ENCODE measurements around the gene HMGN4. TPM values are rescaled to one million over a fixed set of nuclear protein-coding genes. Genes with fewer than 3 reads are reported as not detected.

The HMGN4 gene
- total RNA-seq, 1 experiment from 2014 or later, result 29.6 TPM

GRCh38 chr6:26524722-26525370, 13.3 kb upstream of the HMGN4 start:
- H3K36me3 Mint-ChIP-seq (ENCODE audit: insufficient read depth, unreplicated experiment), result peaks cover 22% of the 10 kb centered on the region
- ChIA-PET POLR2A (interaction anchor here (0.6 kb wide), 1 partner anchor 569 kb away, joined by 3 read pairs; no protein-coding TSS in a partner anchor), CTCF (no interaction called here)
- H3K4me1 ChIP-seq, result peaks cover 6% of the 10 kb centered on the region
- intact Hi-C loops (cut with micrococcal nuclease; ENCODE audit: unreplicated experiment), result loop anchor here (5.0 kb wide), 1 partner anchor 42 kb away; no protein-coding TSS in a partner anchor
- H3K27ac Mint-ChIP-seq (ENCODE audit: unreplicated experiment), result no peak overlapping the region
- no peaks in the 10 kb centered on the region for H3K9me3 ChIP-seq
- TF ChIP-seq CTCF (IDR thresholded peaks at IDR 0.05; ENCODE audit: insufficient read depth in 1 of 2, low read depth in 1 of 2, low read length in 1 of 2, severe bottlenecking in 1 of 2, unreplicated experiment in 1 of 2), result no peak
- H3K4me1 Mint-ChIP-seq (ENCODE audit: low read depth, unreplicated experiment), result peaks cover 28% of the 10 kb centered on the region
- H3K4me3 ChIP-seq (ENCODE audit: low read depth, low read length), result no peak overlapping the region
- H3K36me3 ChIP-seq (ENCODE audit: control insufficient read depth, insufficient read depth, low read length), result no peaks in the 10 kb centered on the region
- H3K27me3 ChIP-seq (replicated peaks; ENCODE audit: control insufficient read depth, insufficient read depth, low read length), result no peaks in the 10 kb centered on the region
- peaks cover 3% of the 10 kb centered on the region for H3K27me3 Mint-ChIP-seq (ENCODE audit: insufficient read depth, unreplicated experiment)
- BruUV-seq (replicated peaks), result no TSS peak
- no peaks in the 10 kb centered on the region for H3K9me3 Mint-ChIP-seq (ENCODE audit: unreplicated experiment)
- H3K4me3 Mint-ChIP-seq (ENCODE audit: unreplicated experiment), result no peak overlapping the region
- no peak for DNase-seq

GRCh38 chr6:26525838-26526237, 12.3 kb upstream of the HMGN4 start:
- CTCF ChIA-PET, result no interaction called here
- BruUV-seq (replicated peaks), result no TSS peak

GRCh38 chr6:26526928-26527327, 11.2 kb upstream of the HMGN4 start:
- Mint-ChIP-seq H3K9me3 (ENCODE audit: unreplicated experiment) (no peaks in the 10 kb centered on the region), H3K4me3 (ENCODE audit: unreplicated experiment) (no peak overlapping the region), H3K27me3 (ENCODE audit: insufficient read depth, unreplicated experiment) (no peaks in the 10 kb centered on the region), H3K27ac (ENCODE audit: unreplicated experiment) (no peak overlapping the region), H3K4me1 (ENCODE audit: low read depth, unreplicated experiment) (peaks cover 27% of the 10 kb centered on the region), H3K36me3 (ENCODE audit: insufficient read depth, unreplicated experiment) (peaks cover 2% of the 10 kb centered on the region)
- ChIA-PET POLR2A (interaction anchor here (0.6 kb wide), 1 partner anchor 610 kb away, joined by 3 read pairs; no protein-coding TSS in a partner anchor), CTCF (no interaction called here)
- intact Hi-C loops (cut with micrococcal nuclease; ENCODE audit: unreplicated experiment), result no loop called here
- no peaks in the 10 kb centered on the region; the same call in 1 of the 2 replicates for H3K4me1 ChIP-seq
- no peak for DNase-seq
- TF ChIP-seq CTCF (IDR thresholded peaks at IDR 0.05; ENCODE audit: insufficient read depth in 1 of 2, low read depth in 1 of 2, low read length in 1 of 2, severe bottlenecking in 1 of 2, unreplicated experiment in 1 of 2), result no peak
- H3K36me3 ChIP-seq (ENCODE audit: control insufficient read depth, insufficient read depth, low read length), result no peaks in the 10 kb centered on the region
- H3K4me3 ChIP-seq (ENCODE audit: low read depth, low read length), result no peak overlapping the region
- no peaks in the 10 kb centered on the region for H3K9me3 ChIP-seq
- H3K27me3 ChIP-seq (replicated peaks; ENCODE audit: control insufficient read depth, insufficient read depth, low read length), result no peaks in the 10 kb centered on the region
- no TSS peak for BruUV-seq (replicated peaks)

More at GRCh38 chr6:26525838-26526237, 12.3 kb upstream of the HMGN4 start:
- H3K4me3 ChIP-seq (ENCODE audit: low read depth, low read length), result no peak overlapping the region
- intact Hi-C loops (cut with micrococcal nuclease; ENCODE audit: unreplicated experiment), result no loop called here
- peaks cover 13% of the 10 kb centered on the region for H3K36me3 Mint-ChIP-seq (ENCODE audit: insufficient read depth, unreplicated experiment)
- peaks cover 28% of the 10 kb centered on the region for H3K4me1 Mint-ChIP-seq (ENCODE audit: low read depth, unreplicated experiment)
- POLR2A ChIA-PET, result no interaction called here
- H3K9me3 Mint-ChIP-seq (ENCODE audit: unreplicated experiment), result no peaks in the 10 kb centered on the region
- no peaks in the 10 kb centered on the region; the same call in 1 of the 2 replicates for H3K4me1 ChIP-seq
- no peaks in the 10 kb centered on the region for H3K9me3 ChIP-seq
- peaks cover 3% of the 10 kb centered on the region for H3K27me3 Mint-ChIP-seq (ENCODE audit: insufficient read depth, unreplicated experiment)
- H3K27me3 ChIP-seq (replicated peaks; ENCODE audit: control insufficient read depth, insufficient read depth, low read length), result no peaks in the 10 kb centered on the region
- H3K27ac Mint-ChIP-seq (ENCODE audit: unreplicated experiment), result no peak overlapping the region
- no peak overlapping the region for H3K4me3 Mint-ChIP-seq (ENCODE audit: unreplicated experiment)
- no peak for TF ChIP-seq CTCF (IDR thresholded peaks at IDR 0.05; ENCODE audit: insufficient read depth in 1 of 2, low read depth in 1 of 2, low read length in 1 of 2, severe bottlenecking in 1 of 2, unreplicated experiment in 1 of 2)
- no peak for DNase-seq
- H3K36me3 ChIP-seq (ENCODE audit: control insufficient read depth, insufficient read depth, low read length), result no peaks in the 10 kb centered on the region
